Upper lobe of left lung (tissue), 4 donors: ENCODE data around the gene MT2A.

Experiments
- POLR2A ChIP-seq, 4 donors: fragments of 450-650 bp; IDR thresholded peaks; one replicate each; pipeline ENCODE4 v1.5.1; 2016 to 2017; ENCODE audit warnings: antibody characterized with exemption in 4 of 4, mild to moderate bottlenecking in 2 of 4
- POLR2AphosphoS5 ChIP-seq, 2 donors: sonication (generic); formaldehyde crosslinking; IDR thresholded peaks; one replicate each; pipeline ENCODE4 v1.5.1; 2017; ENCODE audit warnings: antibody characterized with exemption in 2 of 2
- TF ChIP-seq, protein P1 (sequence below), 6 experiments: fragments of 450-650 bp in 4 of 6; fragments of 200-600 bp in 2 of 6; sonication (generic) in 2 of 6; IDR thresholded peaks; one replicate each; pipeline ENCODE4 v1.5.1; 2016 to 2019; ENCODE audit warnings: antibody characterized with exemption in 6 of 6

DNA sequence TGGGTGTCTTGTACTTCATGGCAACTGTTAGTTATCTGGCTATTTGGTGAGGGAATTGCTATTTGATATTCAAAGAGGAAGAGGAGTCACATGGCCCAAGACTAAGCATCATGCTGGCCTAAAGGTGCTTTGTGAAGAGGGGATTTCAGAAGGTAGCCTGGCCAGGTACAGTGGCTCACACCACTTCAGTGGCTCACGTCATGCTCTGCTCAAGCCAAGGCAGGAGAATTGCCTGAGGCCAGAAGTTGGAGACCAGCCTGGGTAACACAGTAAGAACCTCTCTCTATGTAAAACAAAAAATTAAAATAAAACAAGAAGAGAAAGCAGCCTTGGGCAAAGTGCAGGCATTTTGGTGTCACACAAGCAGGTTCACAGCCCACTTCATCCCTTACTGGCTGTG, 36.9 kb downstream of the MT2A start:
- TF ChIP-seq POLR2AphosphoS5 (IDR thresholded peaks at IDR 0.05) (no peak), POLR2A (IDR thresholded peaks at IDR 0.05) (no peak)
- TF ChIP-seq, protein P1, sequence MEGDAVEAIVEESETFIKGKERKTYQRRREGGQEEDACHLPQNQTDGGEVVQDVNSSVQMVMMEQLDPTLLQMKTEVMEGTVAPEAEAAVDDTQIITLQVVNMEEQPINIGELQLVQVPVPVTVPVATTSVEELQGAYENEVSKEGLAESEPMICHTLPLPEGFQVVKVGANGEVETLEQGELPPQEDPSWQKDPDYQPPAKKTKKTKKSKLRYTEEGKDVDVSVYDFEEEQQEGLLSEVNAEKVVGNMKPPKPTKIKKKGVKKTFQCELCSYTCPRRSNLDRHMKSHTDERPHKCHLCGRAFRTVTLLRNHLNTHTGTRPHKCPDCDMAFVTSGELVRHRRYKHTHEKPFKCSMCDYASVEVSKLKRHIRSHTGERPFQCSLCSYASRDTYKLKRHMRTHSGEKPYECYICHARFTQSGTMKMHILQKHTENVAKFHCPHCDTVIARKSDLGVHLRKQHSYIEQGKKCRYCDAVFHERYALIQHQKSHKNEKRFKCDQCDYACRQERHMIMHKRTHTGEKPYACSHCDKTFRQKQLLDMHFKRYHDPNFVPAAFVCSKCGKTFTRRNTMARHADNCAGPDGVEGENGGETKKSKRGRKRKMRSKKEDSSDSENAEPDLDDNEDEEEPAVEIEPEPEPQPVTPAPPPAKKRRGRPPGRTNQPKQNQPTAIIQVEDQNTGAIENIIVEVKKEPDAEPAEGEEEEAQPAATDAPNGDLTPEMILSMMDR (IDR thresholded peaks at IDR 0.05) = no peak
